DMS53 treated with DMSO at 0.1 percent for 48 hours (cell line): ENCODE data around the gene VSIG10L2.

Source experiments
- DNase-seq: peaks from one replicate; lab custom pipeline; 2025; ENCODE audit not compliant: unreplicated experiment; lab: John Stamatoyannopoulos, UW

VSIG10L2 gene

DNA sequence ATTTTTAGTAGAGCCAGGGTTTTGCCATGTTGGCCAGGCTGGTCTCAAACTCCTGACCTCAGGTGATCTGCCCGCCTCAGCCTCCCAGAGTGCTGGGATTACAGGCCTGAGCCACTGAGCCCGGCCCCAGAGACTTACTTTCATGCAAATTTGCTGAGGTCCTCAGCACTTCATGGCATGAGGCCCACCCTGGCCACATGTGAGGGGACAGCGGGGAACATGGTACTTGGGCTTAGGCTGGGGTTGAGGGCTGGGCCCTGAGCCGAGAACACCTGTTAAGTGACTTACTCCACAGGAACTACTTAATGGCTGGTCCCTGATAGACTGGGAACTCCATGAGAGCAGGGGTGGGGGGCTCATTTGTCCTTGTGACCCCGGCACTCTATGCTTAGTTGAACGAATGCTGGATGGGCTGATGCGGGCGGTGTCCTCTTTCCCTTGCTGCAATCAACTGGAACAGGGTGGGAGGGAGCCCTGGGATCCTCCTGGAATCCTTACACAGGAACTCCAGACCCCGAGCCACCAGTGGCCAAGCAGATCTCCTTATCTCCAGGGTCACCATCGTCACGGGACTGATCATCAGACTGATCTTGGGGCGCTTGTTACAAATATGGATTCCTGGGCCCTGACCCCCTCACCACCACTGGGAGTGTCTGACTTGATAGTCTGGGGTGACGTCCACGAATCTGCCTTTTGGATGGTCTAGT lies 1.0 kb downstream of the VSIG10L2 start:
- DNase-seq, result no peak

GRCh38 chr11:125947419-125948277 lies 1.8 kb downstream of the VSIG10L2 start:
- no peak for DNase-seq

GRCh38 chr11:125948278-125949051 lies 2.6 kb downstream of the VSIG10L2 start:
- no peak for DNase-seq

GRCh38 chr11:125949271-125950177 lies 3.7 kb downstream of the VSIG10L2 start:
- DNase-seq, result no peak

DNA sequence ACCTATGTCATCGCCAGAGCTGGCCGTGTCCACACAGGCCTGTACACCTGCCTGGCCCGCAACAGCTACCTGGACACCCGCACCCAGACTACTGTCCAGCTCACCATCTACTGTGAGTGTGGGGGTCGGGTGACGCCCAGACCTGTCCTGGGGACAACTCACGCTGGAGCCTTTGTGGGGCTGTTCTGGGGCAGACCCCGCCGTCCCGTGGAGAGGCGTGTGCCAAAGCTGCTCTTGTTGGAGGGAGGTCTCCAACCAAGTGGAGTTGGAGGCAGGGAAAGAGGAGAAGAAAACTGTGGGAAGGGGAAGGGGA lies 4.3 kb downstream of the VSIG10L2 start:
- no peak for DNase-seq

- DNase-seq, result no peak
Measured at GRCh38 chr11:125950696-125951651, 5.1 kb downstream of the VSIG10L2 start.

GRCh38 chr11:125951731-125952130 lies 5.9 kb downstream of the VSIG10L2 start:
- no peak for DNase-seq

- no peak for DNase-seq
Measured at GRCh38 chr11:125952559-125952958, 6.7 kb downstream of the VSIG10L2 start.

GRCh38 chr11:125952973-125953372 lies 7.1 kb downstream of the VSIG10L2 start:
- DNase-seq, result no peak

DNA sequence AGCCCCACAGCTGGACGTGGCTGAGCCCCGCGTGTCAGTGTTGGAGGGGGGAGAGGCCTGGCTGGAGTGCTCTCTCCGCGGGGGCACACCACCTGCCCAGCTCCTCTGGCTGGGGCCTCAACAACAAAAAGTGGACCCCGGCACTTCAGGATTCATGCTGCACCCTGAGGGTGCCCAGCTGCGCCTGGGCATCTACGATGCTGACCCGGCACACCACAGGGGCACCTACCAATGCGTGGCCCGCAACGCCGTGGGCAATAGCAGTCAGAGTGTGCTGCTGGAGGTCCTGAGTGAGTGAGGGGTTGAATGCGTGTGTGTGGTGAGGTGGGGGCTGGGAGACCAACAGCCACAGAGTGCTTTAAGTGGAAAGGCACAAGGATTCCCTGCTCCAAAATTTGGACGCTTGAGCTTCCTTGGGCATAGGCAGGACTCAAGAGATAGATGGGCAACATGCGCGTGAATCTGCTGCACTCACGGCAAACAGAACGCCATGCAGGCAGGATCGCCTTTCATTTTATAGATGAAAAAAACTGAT lies 7.6 kb downstream of the VSIG10L2 start:
- DNase-seq, result no peak

DNA sequence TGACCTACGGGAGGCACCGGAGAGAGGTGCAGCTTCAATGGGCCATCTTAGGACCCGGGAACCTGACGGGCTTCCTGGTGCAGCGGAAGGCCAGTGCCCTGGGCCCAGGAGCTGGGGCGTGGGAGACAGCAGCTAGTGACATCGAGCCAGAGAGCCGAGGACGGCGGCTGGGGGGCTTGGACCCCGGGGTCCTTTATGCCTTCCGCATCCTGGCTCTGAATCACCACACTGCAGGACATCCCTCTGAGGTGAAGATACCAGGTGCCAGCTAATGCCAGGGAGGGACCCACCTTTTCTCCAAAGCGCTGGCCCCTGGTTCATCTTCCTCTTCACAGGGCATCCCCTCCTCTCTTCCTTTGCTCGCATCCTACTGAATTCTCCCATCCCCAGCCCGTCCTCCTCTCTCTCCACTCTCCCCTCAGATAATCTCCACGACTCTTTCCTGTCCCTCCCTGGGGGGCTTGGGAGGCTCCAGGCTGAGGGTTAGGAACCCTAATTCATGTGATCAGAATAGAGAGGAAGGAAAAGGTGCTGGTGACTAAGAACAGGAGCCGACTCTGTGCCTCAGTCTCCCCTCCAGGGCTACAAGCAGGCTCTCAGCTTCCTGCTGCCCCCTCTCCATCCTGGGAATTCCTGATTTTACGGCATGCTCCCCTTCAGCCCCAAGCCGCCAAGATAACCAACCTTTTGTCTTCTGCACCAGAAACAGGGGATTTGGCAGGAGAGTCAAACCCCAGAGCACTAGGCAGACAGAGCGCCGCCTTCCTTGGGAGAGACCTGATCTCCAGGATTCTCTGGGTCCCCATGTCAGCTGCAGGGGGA lies 8.5 kb downstream of the VSIG10L2 start:
- DNase-seq, result no peak

DNA sequence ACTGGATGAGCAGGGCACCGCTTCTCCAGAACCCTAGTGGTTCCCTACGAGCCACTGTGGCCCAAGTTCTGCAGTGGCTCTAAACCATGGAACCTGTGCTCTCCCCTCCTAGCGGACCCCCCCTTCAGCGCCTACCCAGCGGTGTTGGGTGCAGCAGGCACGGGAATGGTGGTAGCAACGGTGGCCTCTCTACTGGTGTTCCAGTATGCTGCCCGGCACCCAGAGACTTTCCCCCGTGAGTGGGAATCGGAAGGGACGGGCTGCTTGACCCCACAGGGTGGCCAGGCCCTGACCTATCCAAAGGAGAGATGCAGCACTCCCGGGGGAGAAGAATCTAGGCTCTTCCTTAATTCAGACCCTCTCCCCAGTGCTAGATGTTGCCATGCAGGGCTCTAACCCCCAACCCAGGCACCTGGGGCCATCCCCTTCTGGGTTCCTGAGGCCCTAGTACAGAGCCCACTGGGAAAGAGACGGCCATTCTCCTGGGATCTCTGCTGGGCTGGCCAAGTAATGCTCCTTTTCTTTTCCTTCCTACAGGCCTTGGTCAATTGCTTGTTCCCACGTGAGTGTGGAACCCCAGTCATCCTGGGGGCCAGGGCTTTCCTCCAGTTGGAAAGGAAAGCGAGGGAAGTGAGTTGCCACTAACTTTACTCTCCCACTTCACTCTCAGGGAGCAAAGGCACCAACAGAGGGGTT lies 9.2 kb downstream of the VSIG10L2 start:
- no peak for DNase-seq

DNA sequence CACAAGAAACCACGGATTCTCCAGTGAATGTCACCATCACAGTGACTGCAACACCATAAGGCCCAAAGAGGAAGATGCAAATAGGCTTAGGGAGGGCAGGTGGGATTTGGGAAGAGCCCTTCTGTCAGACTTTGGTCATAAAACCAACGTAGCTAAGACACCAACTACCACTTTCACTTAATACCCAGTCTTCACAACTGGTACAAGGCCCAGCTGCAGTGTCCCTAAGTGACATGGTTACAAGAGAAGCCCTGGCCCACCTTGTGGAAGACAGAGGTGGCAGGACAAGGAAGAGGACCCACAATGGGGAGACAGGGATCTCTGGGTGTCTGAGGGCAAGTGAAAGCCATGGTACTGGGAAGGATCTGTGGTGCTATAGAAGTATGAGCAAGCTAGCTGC lies 10.0 kb downstream of the VSIG10L2 start:
- DNase-seq, result no peak

- no peak for DNase-seq
Measured at GRCh38 chr11:125956391-125957134, 10.7 kb downstream of the VSIG10L2 start.

- DNase-seq, result no peak
Measured at GRCh38 chr11:125957618-125958332, 11.9 kb downstream of the VSIG10L2 start.

- no peak for DNase-seq
Measured at GRCh38 chr11:125958872-125959400, 13.1 kb downstream of the VSIG10L2 start.
